AG09309 (cell line): ENCODE results near the gene HTRA2.

Experiments
- DNase-seq: peaks from one replicate; pipeline ENCODE4 v3.0.0-alpha.2; 2010; ENCODE audit warnings: low read depth
- H3K4me3 ChIP-seq: 2 replicates; pipeline ENCODE4 v1.5.1; 2011; ENCODE audit warnings: mild to moderate bottlenecking, low read depth, low read length, moderate library complexity; ENCODE audit not compliant: control insufficient read depth
- TF ChIP-seq, protein P1 (sequence below): IDR thresholded peaks from 2 replicates; pipeline ENCODE4 v1.5.1; 2011; ENCODE audit warnings: mild to moderate bottlenecking, low read depth, low read length, inconsistent platforms; ENCODE audit not compliant: insufficient read depth, control insufficient read depth; ENCODE audit errors: missing control alignments

The HTRA2 gene

DNA sequence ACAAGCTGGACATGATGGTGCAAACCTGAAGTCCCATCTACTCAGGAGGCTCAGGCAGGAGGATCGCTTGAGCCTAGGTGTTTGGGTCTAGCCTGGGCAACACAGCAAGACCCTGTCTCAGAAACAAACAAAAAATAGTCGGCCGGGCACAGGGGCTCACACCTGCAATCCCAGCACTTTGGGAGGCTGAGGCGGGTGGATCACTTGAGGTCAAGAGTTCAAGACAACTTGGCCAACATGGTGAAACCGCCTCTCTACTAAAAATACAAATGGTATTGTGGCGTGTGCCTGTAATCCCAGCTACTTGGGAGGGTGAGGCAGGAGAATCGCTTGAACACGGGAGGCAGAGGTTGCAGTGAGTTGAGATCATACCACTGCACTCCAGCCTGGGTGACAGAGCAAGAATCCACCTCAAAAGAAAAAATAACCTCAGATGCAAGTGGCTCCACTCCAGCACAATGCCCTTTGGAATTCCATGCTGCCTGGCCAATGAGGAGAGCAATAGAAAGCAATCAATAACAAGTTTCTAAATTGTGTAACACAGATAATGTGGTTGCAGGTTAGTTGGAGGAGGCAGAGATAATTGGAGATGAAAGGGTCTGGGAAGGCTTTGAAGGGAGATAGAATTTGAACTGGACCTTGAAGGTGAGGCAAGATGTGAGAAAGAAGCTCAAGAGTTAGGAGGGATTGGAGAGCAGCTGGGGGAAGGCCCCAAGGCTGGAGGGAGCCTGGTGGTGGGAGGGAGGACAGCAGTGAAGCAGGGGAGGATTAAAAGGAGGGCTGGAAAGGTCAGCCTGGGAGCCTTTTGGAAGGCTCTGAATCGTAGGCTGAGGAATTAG is 40.9 kb upstream of the HTRA2 start:
- H3K4me3 ChIP-seq, result no peak overlapping the region
- TF ChIP-seq, protein P1, sequence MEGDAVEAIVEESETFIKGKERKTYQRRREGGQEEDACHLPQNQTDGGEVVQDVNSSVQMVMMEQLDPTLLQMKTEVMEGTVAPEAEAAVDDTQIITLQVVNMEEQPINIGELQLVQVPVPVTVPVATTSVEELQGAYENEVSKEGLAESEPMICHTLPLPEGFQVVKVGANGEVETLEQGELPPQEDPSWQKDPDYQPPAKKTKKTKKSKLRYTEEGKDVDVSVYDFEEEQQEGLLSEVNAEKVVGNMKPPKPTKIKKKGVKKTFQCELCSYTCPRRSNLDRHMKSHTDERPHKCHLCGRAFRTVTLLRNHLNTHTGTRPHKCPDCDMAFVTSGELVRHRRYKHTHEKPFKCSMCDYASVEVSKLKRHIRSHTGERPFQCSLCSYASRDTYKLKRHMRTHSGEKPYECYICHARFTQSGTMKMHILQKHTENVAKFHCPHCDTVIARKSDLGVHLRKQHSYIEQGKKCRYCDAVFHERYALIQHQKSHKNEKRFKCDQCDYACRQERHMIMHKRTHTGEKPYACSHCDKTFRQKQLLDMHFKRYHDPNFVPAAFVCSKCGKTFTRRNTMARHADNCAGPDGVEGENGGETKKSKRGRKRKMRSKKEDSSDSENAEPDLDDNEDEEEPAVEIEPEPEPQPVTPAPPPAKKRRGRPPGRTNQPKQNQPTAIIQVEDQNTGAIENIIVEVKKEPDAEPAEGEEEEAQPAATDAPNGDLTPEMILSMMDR, result no peak
- no peak for DNase-seq

GRCh38 chr2:74489906-74490305 is 39.8 kb upstream of the HTRA2 start:
- TF ChIP-seq, protein P1, result no peak
- DNase-seq, result no peak
- no peak overlapping the region for H3K4me3 ChIP-seq

GRCh38 chr2:74491648-74492544 is 37.8 kb upstream of the HTRA2 start:
- no peak overlapping the region for H3K4me3 ChIP-seq
- TF ChIP-seq, protein P1, result no peak
- no peak for DNase-seq

GRCh38 chr2:74493546-74493945 is 36.2 kb upstream of the HTRA2 start:
- DNase-seq, result no peak
- H3K4me3 ChIP-seq, result no peak overlapping the region
- TF ChIP-seq, protein P1, result no peak

DNA sequence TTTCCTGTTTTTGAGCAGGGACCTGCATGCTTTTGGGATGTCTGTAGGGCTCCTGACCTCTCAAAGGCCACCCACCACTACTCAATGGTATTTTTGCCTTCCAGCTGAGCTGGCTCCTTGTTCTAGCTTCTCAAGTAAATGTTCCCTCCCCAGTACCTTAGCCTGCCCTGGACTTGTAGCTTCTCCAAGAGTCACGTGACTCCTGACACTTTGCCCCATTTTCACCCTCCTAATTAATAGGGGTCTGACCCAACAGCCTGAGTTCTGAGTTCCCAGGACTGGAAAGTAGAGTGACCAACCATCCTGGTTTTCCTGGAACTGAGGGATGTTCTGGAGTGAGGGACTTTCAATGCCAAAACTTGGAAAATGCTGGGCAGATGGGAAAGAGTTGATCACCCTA is 34.3 kb upstream of the HTRA2 start:
- DNase-seq, result no peak
- TF ChIP-seq, protein P1, result no peak
- H3K4me3 ChIP-seq, result no peak overlapping the region

- H3K4me3 ChIP-seq, result no peak overlapping the region
- TF ChIP-seq, protein P1, result no peak
- no peak for DNase-seq
Observed at GRCh38 chr2:74496997-74497776, 32.5 kb upstream of the HTRA2 start.
